ENCODE data around the gene CACNA1F. TPM values are rescaled to one million over a fixed set of nuclear protein-coding genes. Genes with fewer than 3 reads are reported as not detected.

CACNA1F gene
- total RNA-seq, 1 experiment from 2014 or later: not detected

DNA sequence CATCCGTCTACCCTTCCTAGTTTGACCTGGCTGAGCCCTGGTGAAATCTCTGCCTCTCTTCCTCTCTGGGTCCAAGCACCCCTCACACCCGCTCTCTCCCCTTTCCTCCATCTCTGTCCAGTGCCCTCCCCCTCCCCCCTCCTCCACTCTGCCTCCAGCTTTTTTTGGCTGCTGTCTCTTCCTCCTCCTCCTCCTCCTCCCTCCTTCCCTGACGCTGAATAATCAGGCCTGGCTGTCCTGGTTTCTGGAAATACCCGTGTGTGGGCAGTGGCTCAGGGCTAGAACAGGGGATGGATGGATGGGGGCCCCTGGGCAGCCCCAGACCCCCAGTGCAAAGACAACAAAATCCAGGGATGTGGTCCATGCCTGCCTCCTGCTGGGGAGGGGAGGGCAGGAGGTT, 28.4 kb downstream of the CACNA1F start:
- H3K27me3 ChIP-seq (ENCODE audit: control insufficient read depth, insufficient read depth, low read length): no peaks in the 10 kb centered on the region
- ATAC-seq (no peak), DNase-seq (ENCODE audit: low read depth, low spot score) (no peak)
- H3K4me1 ChIP-seq (ENCODE audit: control insufficient read depth, insufficient read depth, low read length): no peaks in the 10 kb centered on the region
- H3K4me3 ChIP-seq (ENCODE audit: low read depth in 2 of 2, low read length in 2 of 2): no peak overlapping the region
- intact Hi-C loops (cut with micrococcal nuclease; ENCODE audit: unreplicated experiment): no loop called here
- ChIA-PET CTCF (no interaction called here), POLR2A (no interaction called here)
- H3K9me3 ChIP-seq (ENCODE audit: control insufficient read depth, insufficient read depth, low read depth, low read length): no peaks in the 10 kb centered on the region
- H3K36me3 ChIP-seq (ENCODE audit: control insufficient read depth, insufficient read depth, low read length): no peaks in the 10 kb centered on the region
- no TSS peak for BruUV-seq (replicated peaks)
- in situ Hi-C loops (cut with HindIII; ENCODE audit: low pct_unique_long_range_greater_than_20kb, low sequenced_read_pairs): no loop called here
- no peak overlapping the region for H3K27ac ChIP-seq (ENCODE audit: low read length)
- TF ChIP-seq SIN3A (IDR thresholded peaks at IDR 0.05; ENCODE audit: borderline replicate concordance, insufficient read depth, low read depth, low read length) (no peak), POLR2AphosphoS5 (IDR thresholded peaks at IDR 0.05; ENCODE audit: low read depth, low read length) (no peak), TCF7L2 (IDR thresholded peaks at IDR 0.05; ENCODE audit: low read depth, low read length) (no peak), REST (IDR thresholded peaks at IDR 0.05; ENCODE audit: insufficient read depth in 1 of 2, low read depth in 2 of 2, low read length in 1 of 2) (no peak)
- TF ChIP-seq, protein P1, sequence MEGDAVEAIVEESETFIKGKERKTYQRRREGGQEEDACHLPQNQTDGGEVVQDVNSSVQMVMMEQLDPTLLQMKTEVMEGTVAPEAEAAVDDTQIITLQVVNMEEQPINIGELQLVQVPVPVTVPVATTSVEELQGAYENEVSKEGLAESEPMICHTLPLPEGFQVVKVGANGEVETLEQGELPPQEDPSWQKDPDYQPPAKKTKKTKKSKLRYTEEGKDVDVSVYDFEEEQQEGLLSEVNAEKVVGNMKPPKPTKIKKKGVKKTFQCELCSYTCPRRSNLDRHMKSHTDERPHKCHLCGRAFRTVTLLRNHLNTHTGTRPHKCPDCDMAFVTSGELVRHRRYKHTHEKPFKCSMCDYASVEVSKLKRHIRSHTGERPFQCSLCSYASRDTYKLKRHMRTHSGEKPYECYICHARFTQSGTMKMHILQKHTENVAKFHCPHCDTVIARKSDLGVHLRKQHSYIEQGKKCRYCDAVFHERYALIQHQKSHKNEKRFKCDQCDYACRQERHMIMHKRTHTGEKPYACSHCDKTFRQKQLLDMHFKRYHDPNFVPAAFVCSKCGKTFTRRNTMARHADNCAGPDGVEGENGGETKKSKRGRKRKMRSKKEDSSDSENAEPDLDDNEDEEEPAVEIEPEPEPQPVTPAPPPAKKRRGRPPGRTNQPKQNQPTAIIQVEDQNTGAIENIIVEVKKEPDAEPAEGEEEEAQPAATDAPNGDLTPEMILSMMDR (IDR thresholded peaks at IDR 0.05): no peak

- POLR2A ChIA-PET: no interaction called here
- in situ Hi-C loops (cut with HindIII; ENCODE audit: low pct_unique_long_range_greater_than_20kb, low sequenced_read_pairs): no loop called here
- intact Hi-C loops (cut with micrococcal nuclease; ENCODE audit: unreplicated experiment): no loop called here
Measured at GRCh38 chrX:49204017-49204416, 29.1 kb downstream of the CACNA1F start.

More at GRCh38 chrX:49204017-49204416, 29.1 kb downstream of the CACNA1F start:
- Histone ChIP-seq H3K9me3 (ENCODE audit: control insufficient read depth, insufficient read depth, low read depth, low read length) (no peaks in the 10 kb centered on the region), H3K4me1 (ENCODE audit: control insufficient read depth, insufficient read depth, low read length) (peaks cover 3% of the 10 kb centered on the region; the same call in 1 of the 2 replicates), H3K4me3 (ENCODE audit: low read depth in 2 of 2, low read length in 2 of 2) (no peak overlapping the region), H3K27me3 (ENCODE audit: control insufficient read depth, insufficient read depth, low read length) (no peaks in the 10 kb centered on the region), H3K27ac (ENCODE audit: low read length) (no peak overlapping the region), H3K36me3 (ENCODE audit: control insufficient read depth, insufficient read depth, low read length) (no peaks in the 10 kb centered on the region)
- CTCF ChIA-PET: no interaction called here
- ATAC-seq: no peak
- no TSS peak for BruUV-seq (replicated peaks)
- TF ChIP-seq TCF7L2 (IDR thresholded peaks at IDR 0.05; ENCODE audit: low read depth, low read length): no peak
- TF ChIP-seq, protein P1 (IDR thresholded peaks at IDR 0.05): no peak
- no peak for TF ChIP-seq POLR2AphosphoS5 (IDR thresholded peaks at IDR 0.05; ENCODE audit: low read depth, low read length)
- TF ChIP-seq SIN3A (IDR thresholded peaks at IDR 0.05; ENCODE audit: borderline replicate concordance, insufficient read depth, low read depth, low read length): no peak
- TF ChIP-seq REST (IDR thresholded peaks at IDR 0.05; ENCODE audit: insufficient read depth in 1 of 2, low read depth in 2 of 2, low read length in 1 of 2): no peak
- no peak for DNase-seq (ENCODE audit: low read depth, low spot score)
